Measurements from ENCODE around the gene NEUROG1.

Gene NEUROG1

DNA sequence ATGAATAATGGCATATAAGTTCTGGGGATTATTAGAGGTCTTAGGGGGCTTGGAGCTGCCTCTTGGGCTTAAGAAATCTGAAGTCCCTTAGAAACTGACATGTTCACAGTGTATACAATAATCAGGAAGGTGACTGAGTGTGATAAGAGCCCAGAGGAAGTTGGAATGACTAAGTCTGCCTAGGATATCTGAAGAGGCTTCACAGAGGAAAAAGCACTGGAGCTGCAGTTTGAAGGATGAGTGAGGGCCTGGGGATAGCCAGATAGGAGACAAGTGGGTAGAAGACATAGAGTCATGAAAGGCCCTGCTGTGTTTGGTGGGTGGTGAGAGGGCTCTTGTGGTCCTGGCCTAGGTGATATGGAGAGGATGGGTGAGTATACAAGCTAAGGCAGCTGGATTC, 8.8 kb downstream of the NEUROG1 start:
- H3K27me3 ChIP-seq (ENCODE audit: control insufficient read depth, insufficient read depth, low read length), result no peaks in the 10 kb centered on the region
- H2AFZ ChIP-seq, result no peak overlapping the region
- no peak overlapping the region for H3K4me2 ChIP-seq (ENCODE audit: low read length)
- H3K9ac ChIP-seq, result no peak overlapping the region
- H3K27ac ChIP-seq, result no peak overlapping the region
- TF ChIP-seq, protein P1, sequence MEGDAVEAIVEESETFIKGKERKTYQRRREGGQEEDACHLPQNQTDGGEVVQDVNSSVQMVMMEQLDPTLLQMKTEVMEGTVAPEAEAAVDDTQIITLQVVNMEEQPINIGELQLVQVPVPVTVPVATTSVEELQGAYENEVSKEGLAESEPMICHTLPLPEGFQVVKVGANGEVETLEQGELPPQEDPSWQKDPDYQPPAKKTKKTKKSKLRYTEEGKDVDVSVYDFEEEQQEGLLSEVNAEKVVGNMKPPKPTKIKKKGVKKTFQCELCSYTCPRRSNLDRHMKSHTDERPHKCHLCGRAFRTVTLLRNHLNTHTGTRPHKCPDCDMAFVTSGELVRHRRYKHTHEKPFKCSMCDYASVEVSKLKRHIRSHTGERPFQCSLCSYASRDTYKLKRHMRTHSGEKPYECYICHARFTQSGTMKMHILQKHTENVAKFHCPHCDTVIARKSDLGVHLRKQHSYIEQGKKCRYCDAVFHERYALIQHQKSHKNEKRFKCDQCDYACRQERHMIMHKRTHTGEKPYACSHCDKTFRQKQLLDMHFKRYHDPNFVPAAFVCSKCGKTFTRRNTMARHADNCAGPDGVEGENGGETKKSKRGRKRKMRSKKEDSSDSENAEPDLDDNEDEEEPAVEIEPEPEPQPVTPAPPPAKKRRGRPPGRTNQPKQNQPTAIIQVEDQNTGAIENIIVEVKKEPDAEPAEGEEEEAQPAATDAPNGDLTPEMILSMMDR (IDR thresholded peaks at IDR 0.05), result no peak
- no peaks in the 10 kb centered on the region for H3K79me2 ChIP-seq
- no peak overlapping the region for H3K4me3 ChIP-seq (ENCODE audit: low read depth, low read length)
- H3K4me1 ChIP-seq, result no peaks in the 10 kb centered on the region
- no peaks in the 10 kb centered on the region for H3K9me3 ChIP-seq (ENCODE audit: control insufficient read depth, low read length)
- no peaks in the 10 kb centered on the region for H3K36me3 ChIP-seq (ENCODE audit: control insufficient read depth, insufficient read depth, low read length)

DNA sequence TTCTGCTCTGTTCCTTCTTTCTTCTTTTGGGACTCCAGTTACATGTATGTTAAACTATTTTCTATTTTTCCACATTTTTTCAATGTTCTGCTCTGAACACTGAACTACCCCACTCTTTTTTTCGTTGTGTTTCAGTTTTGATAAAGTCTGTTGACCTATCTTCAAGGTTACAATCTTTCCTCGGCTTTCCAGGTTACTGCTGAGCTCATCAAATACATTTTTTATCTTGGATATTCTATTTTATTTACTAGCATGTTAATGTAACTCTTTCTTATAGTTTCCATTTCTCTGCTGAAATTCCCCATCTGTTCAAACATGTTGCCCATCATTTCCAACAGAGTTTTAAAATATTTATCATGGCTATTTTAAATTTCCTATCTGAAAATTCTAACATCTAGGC, 13.8 kb downstream of the NEUROG1 start:
- Histone ChIP-seq H3K9ac (no peak overlapping the region), H3K4me2 (ENCODE audit: low read length) (no peak overlapping the region), H3K4me1 (no peaks in the 10 kb centered on the region), H3K79me2 (no peaks in the 10 kb centered on the region), H3K27me3 (ENCODE audit: control insufficient read depth, insufficient read depth, low read length) (no peaks in the 10 kb centered on the region), H2AFZ (no peak overlapping the region), H3K27ac (no peak overlapping the region), H3K9me3 (ENCODE audit: control insufficient read depth, low read length) (no peaks in the 10 kb centered on the region), H3K4me3 (ENCODE audit: low read depth, low read length) (no peak overlapping the region), H3K36me3 (ENCODE audit: control insufficient read depth, insufficient read depth, low read length) (no peaks in the 10 kb centered on the region)
- TF ChIP-seq, protein P1 (IDR thresholded peaks at IDR 0.05), result no peak

DNA sequence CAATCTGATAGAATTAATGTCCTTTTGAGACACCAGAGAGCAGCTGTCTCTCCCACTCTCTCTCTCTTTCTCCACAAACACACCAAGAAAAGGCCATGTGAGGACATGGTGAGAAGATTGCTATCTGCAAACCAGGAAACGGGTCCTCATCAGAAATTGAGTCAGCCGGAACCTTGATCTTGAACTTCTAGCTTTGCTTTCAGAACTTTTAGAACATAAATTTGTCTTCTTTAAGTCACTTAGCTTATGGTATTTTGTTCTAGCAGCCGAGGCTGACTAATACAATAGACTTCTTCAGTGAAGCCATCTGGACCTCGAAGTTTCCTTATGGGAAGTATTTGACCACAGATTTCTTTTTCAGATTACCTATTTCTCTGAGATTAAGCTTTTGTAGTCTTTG, 18.1 kb downstream of the NEUROG1 start:
- no peak overlapping the region for H3K9ac ChIP-seq
- TF ChIP-seq, protein P1 (IDR thresholded peaks at IDR 0.05), result no peak
- no peak overlapping the region for H3K4me3 ChIP-seq (ENCODE audit: low read depth, low read length)

DNA sequence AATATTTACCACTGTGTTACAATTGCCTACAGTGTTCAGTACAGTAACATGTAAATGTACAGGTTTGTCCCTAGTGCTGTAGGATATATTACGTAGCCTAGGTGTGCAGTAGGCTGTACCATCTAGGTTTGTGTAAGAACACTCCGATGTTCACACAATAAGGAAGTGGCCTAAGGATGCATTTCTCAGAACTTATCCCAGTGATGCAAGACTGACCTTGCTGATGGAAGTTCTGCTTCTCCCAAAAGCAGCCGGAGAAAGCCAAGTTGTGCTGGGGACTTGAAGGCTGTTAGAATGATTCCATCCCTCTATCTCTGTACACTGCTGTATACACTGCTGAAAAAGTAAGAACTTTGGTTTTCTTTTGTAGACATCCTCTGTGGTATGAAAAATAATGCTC, 21.6 kb downstream of the NEUROG1 start:
- Histone ChIP-seq H3K4me3 (ENCODE audit: low read depth, low read length) (no peak overlapping the region), H3K27ac (no peak overlapping the region), H3K4me1 (peaks cover under 1% of the 10 kb centered on the region), H2AFZ (no peak overlapping the region), H3K27me3 (ENCODE audit: control insufficient read depth, insufficient read depth, low read length) (no peaks in the 10 kb centered on the region), H3K9me3 (ENCODE audit: control insufficient read depth, low read length) (no peaks in the 10 kb centered on the region), H3K79me2 (no peaks in the 10 kb centered on the region), H3K36me3 (ENCODE audit: control insufficient read depth, insufficient read depth, low read length) (no peaks in the 10 kb centered on the region), H3K4me2 (ENCODE audit: low read length) (no peak overlapping the region), H3K9ac (no peak overlapping the region)
- TF ChIP-seq, protein P1 (IDR thresholded peaks at IDR 0.05), result no peak

More for the DNA sequence above, 18.1 kb downstream of the NEUROG1 start:
- H2AFZ ChIP-seq, result no peak overlapping the region
- H3K36me3 ChIP-seq (ENCODE audit: control insufficient read depth, insufficient read depth, low read length), result no peaks in the 10 kb centered on the region
- H3K9me3 ChIP-seq (ENCODE audit: control insufficient read depth, low read length), result no peaks in the 10 kb centered on the region
- H3K4me2 ChIP-seq (ENCODE audit: low read length), result no peak overlapping the region
- no peak overlapping the region for H3K27ac ChIP-seq
- H3K27me3 ChIP-seq (ENCODE audit: control insufficient read depth, insufficient read depth, low read length), result no peaks in the 10 kb centered on the region
- H3K4me1 ChIP-seq, result no peaks in the 10 kb centered on the region
- H3K79me2 ChIP-seq, result no peaks in the 10 kb centered on the region

DNA sequence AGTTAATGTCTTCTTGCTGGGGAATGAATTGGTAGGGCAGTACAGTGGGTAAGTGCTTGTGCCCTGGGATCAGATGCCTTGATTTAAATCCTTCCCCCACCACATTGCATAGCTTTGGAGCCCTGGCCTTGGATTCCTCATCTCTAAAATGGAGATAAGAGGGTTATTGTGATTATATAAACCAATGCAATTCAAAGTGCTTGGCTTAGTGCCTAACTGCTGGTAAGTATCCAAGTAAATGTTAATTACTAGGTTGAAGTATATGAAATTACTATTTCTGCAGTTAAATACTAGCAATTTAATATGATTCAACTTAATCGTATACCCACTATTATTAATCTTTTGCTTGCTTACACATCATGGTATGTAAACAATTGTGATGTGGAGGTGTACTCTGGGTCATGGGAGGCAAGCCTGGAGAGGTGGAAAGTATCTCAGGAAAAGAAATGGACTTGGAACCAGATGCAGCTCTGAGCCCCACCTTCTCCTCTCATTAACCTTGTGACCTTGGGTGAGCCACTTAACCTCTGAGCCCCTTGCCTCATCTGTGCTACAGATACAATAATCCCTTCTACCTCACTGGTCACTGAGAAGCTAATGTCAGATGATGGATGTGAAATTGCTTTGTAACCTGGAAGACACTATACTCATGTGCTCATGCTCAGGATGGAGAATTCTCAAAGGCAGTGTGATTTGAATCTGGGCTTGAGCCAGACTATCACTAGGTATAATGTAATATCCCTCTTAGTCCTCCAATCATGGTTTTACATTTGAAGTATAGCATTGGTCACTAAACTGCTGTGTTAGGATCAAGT, 23.8 kb downstream of the NEUROG1 start:
- H2AFZ ChIP-seq, result no peak overlapping the region
- H3K9ac ChIP-seq, result no peak overlapping the region
- H3K4me1 ChIP-seq, result peaks cover 6% of the 10 kb centered on the region
- H3K79me2 ChIP-seq, result no peaks in the 10 kb centered on the region
- TF ChIP-seq, protein P1 (IDR thresholded peaks at IDR 0.05), result no peak
- no peak overlapping the region for H3K27ac ChIP-seq
- no peak overlapping the region for H3K4me3 ChIP-seq (ENCODE audit: low read depth, low read length)
- no peaks in the 10 kb centered on the region for H3K27me3 ChIP-seq (ENCODE audit: control insufficient read depth, insufficient read depth, low read length)
- H3K9me3 ChIP-seq (ENCODE audit: control insufficient read depth, low read length), result no peaks in the 10 kb centered on the region
- no peaks in the 10 kb centered on the region for H3K36me3 ChIP-seq (ENCODE audit: control insufficient read depth, insufficient read depth, low read length)
- H3K4me2 ChIP-seq (ENCODE audit: low read length), result no peak overlapping the region

Data from parathyroid adenoma (tissue), 2 donors.